ES-I3 (cell line): Measurements from ENCODE around the gene LMO7.
"Not testable (repeated sequence)": the region's sequence is repeated elsewhere in the genome, so short reads cannot be mapped to it uniquely, and the experiment has no call there.

Experiments
- H3K36me3 ChIP-seq: 2 replicates; pipeline ENCODE4 v1.6.1; 2013; ENCODE audit warnings: mild to moderate bottlenecking, low read length, control low read depth, moderate library complexity; ENCODE audit not compliant: insufficient read depth
- H3K4me1 ChIP-seq: 2 replicates; pipeline ENCODE4 v1.6.1; 2013; ENCODE audit warnings: mild to moderate bottlenecking, control low read depth, low read length; ENCODE audit not compliant: insufficient read depth
- H3K9ac ChIP-seq: 2 replicates; pipeline ENCODE4 v1.6.1; 2013; ENCODE audit warnings: low read depth, mild to moderate bottlenecking, low read length, moderate library complexity
- H3K9me3 ChIP-seq: 2 replicates; pipeline ENCODE4 v1.6.1; 2013; ENCODE audit warnings: mild to moderate bottlenecking, low read length, moderate library complexity; ENCODE audit not compliant: control insufficient read depth, insufficient read depth

LMO7 gene

DNA sequence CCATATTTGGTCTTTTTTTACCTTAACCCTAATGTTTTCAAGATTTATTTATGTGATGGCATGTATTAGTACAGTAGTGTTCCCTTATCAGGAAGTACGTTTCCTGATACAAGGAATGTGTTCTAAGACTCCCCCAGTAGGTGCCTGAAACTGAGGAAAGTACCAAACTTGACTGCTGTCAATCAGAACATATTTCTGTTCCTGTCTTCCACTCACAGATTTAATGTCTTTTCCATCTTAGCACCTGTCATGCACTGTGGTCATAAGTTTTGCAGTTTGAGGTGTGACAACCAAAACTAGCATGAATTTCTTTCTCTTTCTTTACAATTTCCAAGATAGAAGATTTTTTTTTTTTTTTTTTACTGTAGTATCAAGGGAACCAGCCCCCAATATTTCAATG lies 62.9 kb downstream of the LMO7 start:
- no peak overlapping the region for H3K9ac ChIP-seq
- peaks cover 3% of the 10 kb centered on the region; the same call in 1 of the 2 replicates for H3K9me3 ChIP-seq
- no peaks in the 10 kb centered on the region for H3K4me1 ChIP-seq
- no peaks in the 10 kb centered on the region for H3K36me3 ChIP-seq

DNA sequence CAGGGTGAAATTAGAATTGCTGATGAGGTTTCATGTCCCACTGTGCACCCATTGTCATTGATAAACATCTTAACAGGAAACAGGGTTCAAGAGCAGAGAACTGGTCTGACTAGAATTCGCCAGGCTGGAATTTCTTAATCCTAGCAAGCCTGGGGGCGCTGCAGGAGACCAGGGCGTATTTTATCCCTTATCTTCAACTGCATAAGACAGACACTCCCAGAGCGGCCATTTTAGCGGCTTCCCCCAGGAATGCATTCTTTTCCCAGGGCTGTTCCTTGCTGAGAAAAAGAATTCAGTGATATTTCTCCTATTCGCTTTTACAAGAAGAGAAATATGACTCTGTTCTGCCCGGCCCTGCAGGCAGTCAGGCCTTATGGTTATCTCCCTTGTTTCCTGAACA lies 63.6 kb downstream of the LMO7 start:
- not testable (repeated sequence) for H3K4me1 ChIP-seq, H3K36me3 ChIP-seq, H3K9ac ChIP-seq, H3K9me3 ChIP-seq

DNA sequence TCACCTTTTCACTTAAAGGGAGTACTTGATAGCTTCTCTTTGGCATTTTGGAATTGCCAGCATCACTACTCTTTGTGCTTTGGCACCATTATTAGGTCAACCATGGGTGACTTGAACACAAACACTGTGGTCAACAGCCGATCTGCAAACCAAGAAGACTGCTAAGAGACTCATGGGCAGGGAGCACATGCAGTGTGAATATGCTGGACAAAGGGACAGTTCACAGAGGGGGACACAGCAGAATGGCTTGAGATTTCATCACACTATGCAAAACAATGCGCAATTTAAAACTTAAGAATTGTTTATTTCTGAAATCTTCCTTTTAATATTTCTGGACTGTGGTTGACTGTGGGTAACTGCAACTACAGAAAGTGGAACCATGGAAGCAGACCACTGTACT lies 64.4 kb downstream of the LMO7 start:
- H3K9me3 ChIP-seq, result peaks cover 3% of the 10 kb centered on the region; the same call in 1 of the 2 replicates
- no peaks in the 10 kb centered on the region for H3K36me3 ChIP-seq
- H3K4me1 ChIP-seq, result no peaks in the 10 kb centered on the region
- H3K9ac ChIP-seq, result no peak overlapping the region

DNA sequence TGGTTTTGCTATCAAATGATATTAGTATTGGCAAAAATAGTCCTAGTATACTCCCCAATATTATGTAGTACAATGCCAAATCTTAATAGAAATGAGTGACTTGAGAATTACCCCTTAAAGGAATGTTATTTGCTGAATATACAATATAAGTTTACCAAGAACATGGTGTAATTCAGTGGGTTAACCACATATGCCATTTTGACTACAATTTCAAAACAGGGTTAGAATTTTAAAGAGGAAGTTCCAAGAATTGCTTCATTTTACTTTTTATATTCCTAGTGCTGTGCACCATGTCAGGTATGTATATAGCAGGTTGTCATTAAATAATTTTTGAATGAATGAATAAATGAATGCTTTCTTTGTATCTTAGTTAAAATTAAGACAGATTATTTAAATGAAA lies 66.3 kb downstream of the LMO7 start:
- no peaks in the 10 kb centered on the region for H3K4me1 ChIP-seq
- H3K36me3 ChIP-seq, result no peaks in the 10 kb centered on the region
- H3K9ac ChIP-seq, result no peak overlapping the region
- H3K9me3 ChIP-seq, result peaks cover 3% of the 10 kb centered on the region; the same call in 1 of the 2 replicates

DNA sequence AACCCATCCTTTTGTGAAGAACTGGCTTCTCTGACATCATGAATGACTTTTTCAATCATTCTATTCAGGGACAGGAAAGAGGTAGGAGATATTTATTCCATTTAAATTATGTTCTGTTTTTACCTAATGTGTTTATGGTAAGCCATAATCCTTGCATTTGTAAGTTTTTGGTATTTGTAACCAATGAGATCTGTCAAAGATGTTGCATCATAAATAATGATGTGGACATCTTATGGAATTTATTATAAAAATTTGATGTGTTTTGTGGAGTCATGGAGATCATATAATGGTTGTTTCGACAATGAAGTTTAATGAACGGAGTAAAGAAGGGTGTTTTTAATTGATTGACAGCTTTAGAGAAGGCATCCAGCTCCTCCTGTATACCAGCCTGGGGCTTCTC lies 67.6 kb downstream of the LMO7 start:
- Histone ChIP-seq H3K36me3 (no peaks in the 10 kb centered on the region), H3K4me1 (no peaks in the 10 kb centered on the region), H3K9ac (no peak overlapping the region), H3K9me3 (peaks cover 2% of the 10 kb centered on the region; the same call in 1 of the 2 replicates)

DNA sequence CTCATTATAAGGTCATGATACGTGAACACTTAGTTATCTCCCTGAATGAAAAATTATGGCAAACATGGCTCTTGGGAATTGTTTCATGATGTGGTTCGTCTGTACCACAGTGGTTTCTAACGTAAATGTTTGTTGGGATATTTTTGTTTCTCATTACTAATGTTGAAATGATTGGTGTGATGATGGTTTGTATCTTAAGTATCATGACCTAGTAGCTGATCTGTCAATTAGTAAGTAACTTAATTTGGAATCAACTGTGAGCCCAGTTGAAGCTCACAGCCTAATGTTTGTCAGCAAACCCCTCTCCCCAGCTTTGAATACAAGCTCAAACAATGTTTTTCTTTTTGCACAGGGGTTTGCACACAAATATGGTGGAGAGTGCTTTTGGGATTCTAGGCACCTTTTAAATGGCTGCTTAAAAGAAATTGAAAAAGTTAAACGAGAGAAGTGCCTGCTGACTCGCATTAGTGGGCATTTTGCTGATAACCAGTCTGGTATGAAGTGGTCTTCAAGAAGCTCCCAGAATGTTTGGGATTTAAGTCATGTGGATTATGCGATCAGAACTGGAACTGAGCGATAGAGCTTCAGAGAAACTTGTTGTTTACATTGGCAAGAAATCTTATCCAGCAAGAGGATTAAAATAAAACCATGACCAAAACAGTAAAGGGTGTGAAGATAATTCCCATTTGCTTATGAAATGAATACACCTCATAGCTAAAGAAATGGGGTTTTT lies 68.2 kb downstream of the LMO7 start:
- Histone ChIP-seq H3K4me1 (no peaks in the 10 kb centered on the region), H3K9me3 (no peaks in the 10 kb centered on the region), H3K36me3 (no peaks in the 10 kb centered on the region), H3K9ac (no peak overlapping the region)

DNA sequence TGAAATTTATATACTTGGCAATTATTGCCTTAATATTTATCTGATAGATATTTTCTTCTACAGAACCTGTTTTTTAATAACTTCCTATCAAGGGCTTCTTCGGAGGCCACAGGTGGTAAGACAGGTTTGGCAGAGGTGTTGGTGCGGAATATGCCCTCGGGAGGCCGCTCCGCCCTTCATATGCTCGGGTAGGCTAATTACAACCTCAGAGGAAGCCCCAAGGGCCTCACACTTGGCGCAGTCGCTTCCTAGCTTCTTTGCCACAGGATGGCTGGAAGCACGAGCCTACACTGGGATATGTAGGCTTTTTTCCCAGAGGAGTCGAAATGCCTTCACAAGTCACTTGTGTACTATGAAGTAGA lies 68.8 kb downstream of the LMO7 start:
- no peaks in the 10 kb centered on the region for H3K36me3 ChIP-seq
- H3K4me1 ChIP-seq, result no peaks in the 10 kb centered on the region
- no peaks in the 10 kb centered on the region for H3K9me3 ChIP-seq
- H3K9ac ChIP-seq, result no peak overlapping the region

DNA sequence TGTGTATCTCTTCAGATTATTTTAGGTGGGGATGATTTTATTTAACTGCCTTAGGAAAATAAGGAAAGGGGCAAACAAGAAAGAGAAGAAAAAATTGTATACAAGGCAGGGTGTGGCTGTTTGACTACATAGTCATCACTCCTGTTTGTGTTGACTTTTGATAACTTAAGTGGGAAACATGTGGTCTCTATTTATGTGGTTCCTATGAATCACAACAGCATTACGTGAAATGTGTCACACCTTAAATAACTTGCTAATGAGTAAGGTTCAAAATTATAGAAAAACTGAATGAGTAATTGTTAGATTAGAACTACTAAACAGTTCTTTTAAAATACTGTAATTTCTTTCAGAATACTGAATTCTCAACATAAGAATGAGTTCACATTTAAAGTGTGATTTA lies 69.3 kb downstream of the LMO7 start:
- no peaks in the 10 kb centered on the region for H3K4me1 ChIP-seq

DNA sequence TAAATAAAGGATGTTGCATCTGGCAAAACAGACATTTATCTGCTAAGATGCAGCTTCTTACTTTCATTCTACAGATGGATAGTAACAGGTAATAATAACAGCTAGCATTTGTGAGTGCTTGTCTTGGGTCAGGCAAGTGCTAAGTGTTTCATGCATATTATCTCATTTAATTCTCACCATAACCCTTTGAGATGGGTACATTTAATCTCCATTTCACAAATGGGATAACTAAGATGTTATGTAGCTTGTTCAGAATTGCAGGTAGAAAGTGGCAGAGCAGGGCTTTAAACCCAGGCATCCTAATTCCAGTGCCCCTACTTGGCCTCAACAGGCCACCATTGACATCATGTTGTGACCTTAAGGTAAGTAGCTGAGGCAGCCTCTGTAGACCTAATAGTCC lies 69.8 kb downstream of the LMO7 start:
- no peaks in the 10 kb centered on the region for H3K36me3 ChIP-seq
- no peaks in the 10 kb centered on the region for H3K4me1 ChIP-seq
- H3K9me3 ChIP-seq, result no peaks in the 10 kb centered on the region
- H3K9ac ChIP-seq, result no peak overlapping the region

More for the DNA sequence above, 69.3 kb downstream of the LMO7 start:
- H3K9me3 ChIP-seq, result no peaks in the 10 kb centered on the region
- H3K9ac ChIP-seq, result no peak overlapping the region
- no peaks in the 10 kb centered on the region for H3K36me3 ChIP-seq

DNA sequence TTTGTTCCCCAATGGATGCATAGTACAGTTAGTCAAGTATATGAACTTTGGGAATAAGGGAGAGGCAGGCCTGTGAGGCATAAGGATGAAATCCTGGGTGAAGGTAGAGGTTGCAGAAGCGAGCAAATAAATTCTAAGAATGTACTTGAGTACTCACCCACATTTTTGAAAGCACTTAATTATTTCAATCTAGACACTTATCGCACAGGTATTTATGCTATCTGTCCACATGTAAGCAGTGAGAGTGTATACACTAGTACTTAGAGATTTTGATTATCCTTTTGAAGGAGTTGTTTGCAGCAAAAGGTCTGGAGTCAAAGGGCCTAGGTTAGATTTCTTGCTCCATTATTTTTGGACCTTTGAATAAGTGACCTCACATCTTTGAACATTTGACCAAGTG lies 77.7 kb downstream of the LMO7 start:
- no peaks in the 10 kb centered on the region for H3K36me3 ChIP-seq
- no peak overlapping the region for H3K9ac ChIP-seq
- H3K9me3 ChIP-seq, result no peaks in the 10 kb centered on the region
- no peaks in the 10 kb centered on the region for H3K4me1 ChIP-seq

DNA sequence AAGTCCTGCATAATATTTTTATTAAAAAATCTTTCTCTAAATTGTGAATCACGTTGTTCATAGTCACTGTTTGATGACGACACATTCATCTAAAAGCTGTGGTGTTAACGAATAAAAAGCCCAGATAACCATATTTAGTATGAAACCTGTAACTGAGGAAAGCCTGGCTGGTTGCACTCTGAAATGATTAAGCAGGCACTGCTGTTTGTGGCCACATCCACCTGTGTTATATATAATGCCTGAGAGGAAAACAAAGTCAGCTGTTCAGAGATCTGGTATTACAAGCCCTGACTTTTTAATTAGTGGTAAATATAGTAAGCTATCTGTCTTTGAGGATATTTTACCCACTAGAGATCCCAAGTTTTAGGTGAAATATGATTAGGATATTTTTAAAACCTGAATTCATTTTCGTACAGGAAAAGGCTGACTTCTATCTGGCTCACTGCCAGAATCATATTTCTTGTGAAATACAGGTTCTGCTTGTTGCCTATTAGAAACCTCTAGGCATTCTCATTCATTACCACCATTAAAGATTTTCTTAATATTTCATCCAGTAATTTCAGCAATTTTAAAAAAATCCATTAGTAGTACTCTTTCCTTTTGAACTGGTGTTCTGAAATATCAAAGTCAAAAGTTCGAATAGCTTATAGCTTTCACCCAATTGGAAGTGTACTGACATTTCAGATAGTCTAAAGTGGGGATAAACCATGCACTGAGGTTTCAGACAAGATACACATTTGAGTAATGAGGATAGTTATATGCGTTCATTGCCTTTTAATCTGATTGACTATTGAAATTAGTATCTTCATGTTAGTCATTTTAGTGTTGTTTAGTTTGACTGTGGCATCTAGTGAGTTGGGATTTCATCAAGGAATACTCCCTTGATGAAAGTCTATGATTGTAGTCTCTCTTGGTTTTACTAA lies 79.7 kb downstream of the LMO7 start:
- no peaks in the 10 kb centered on the region for H3K36me3 ChIP-seq
- no peaks in the 10 kb centered on the region for H3K9me3 ChIP-seq
- H3K4me1 ChIP-seq, result no peaks in the 10 kb centered on the region
- no peak overlapping the region for H3K9ac ChIP-seq

DNA sequence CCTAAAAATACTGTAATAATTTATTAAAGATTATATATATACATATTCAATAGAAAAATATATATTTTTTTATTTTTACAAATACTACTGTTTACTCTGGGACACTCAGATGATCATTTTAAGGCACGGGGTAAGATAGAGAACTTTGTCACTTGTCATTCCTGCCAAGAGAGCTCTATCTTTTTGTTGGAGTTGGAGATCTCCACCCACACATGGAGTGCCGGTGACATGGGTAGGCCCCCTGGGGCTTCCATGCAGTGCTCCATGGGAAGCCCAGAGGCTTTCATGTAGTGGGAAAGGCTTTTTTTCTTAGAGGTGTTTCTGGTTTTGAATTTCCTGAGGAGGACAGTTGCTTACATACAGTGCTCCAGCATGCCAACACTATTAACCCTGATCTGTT lies 81.4 kb downstream of the LMO7 start:
- no peaks in the 10 kb centered on the region for H3K36me3 ChIP-seq
- H3K4me1 ChIP-seq, result no peaks in the 10 kb centered on the region
- no peak overlapping the region for H3K9ac ChIP-seq
- no peaks in the 10 kb centered on the region for H3K9me3 ChIP-seq

DNA sequence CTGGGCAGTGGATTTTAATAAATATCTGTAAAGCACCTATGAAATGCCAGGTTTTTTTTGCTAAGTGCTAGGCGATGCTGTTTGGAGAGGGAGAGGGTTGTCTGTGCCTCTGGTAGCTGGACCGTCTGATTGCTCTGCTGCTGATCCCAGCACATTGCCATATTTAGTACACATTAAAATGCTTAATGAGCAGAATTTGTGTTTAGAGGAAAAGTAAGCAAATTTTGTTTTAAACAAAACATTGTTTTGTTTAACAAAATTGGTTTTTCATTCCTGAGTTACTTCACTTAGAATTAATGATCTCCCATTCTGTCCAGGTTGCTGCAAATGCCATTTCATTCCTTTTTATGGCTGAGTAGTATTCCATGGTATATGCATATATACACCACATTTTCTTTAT lies 85.2 kb downstream of the LMO7 start:
- Histone ChIP-seq H3K36me3 (no peaks in the 10 kb centered on the region), H3K9me3 (no peaks in the 10 kb centered on the region), H3K9ac (no peak overlapping the region), H3K4me1 (no peaks in the 10 kb centered on the region)

DNA sequence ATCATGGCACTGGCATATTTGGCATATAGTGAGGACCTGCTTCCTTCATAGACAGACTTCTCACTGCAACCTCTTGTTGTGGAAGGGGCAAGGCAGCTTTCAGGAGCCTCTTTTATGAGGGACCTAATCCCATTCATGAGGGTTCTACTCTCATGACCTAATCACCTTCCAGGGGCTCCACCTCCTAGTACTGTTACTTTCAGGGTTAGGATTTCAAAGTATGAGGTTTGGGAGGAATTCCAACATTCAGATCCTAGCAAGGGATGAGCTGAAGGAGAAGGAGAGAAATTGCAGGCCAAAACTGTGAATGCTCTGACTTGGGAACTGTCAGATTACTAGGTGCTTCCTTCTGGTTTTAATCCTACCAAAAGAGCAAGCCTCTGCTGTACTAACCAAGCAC lies 87.8 kb downstream of the LMO7 start:
- Histone ChIP-seq H3K9ac (no peak overlapping the region), H3K4me1 (no peaks in the 10 kb centered on the region), H3K9me3 (no peaks in the 10 kb centered on the region), H3K36me3 (no peaks in the 10 kb centered on the region)
